Activated B cell treated with CpG ODN at 0.5 μM for 24 hours (primary cell): ENCODE measurements around the gene KIF22. TPM values are rescaled to one million over a fixed set of nuclear protein-coding genes. Genes with fewer than 3 reads are reported as not detected.
"Not testable (repeated sequence)": the region's sequence is repeated elsewhere in the genome, so short reads cannot be mapped to it uniquely, and the experiment has no call there.

Source experiments
- ATAC-seq: fragments of 200-7000 bp; cut with Tn5 transposase; one replicate; pipeline ENCODE4 v1.10.0; 2021; ENCODE audit warnings: low read depth, mild to moderate bottlenecking, moderate library complexity
- CTCF ChIA-PET: fragments of 350-600 bp; sonication (Branson Sonifier 250); formaldehyde crosslinking; loops from one replicate; lab custom pipeline; 2021; ENCODE audit warnings: antibody characterized with exemption; lab: Charles Lee
- POLR2A ChIA-PET: fragments of 350-600 bp; sonication (Branson Sonifier 250); formaldehyde crosslinking; loops from one replicate; lab custom pipeline; 2021; ENCODE audit warnings: antibody characterized with exemption; lab: Charles Lee
- DNase-seq: peaks from one replicate; pipeline ENCODE4 v3.0.0; 2022
- H3K27ac Mint-ChIP-seq: one replicate; pipeline ENCODE4 v1.8.0; 2020; ENCODE audit warnings: mixed read lengths
- H3K27me3 Mint-ChIP-seq: one replicate; pipeline ENCODE4 v1.8.0; 2021; ENCODE audit warnings: mixed read lengths
- H3K36me3 Mint-ChIP-seq: one replicate; pipeline ENCODE4 v1.8.0; 2021; ENCODE audit warnings: low read depth, mixed read lengths
- H3K4me1 Mint-ChIP-seq: one replicate; pipeline ENCODE4 v1.8.0; 2021; ENCODE audit warnings: mixed read lengths
- H3K4me3 Mint-ChIP-seq: one replicate; pipeline ENCODE4 v1.8.0; 2020; ENCODE audit warnings: mild to moderate bottlenecking, mixed read lengths
- H3K9me3 Mint-ChIP-seq: one replicate; pipeline ENCODE4 v1.8.0; 2020; ENCODE audit warnings: mixed read lengths
- CTCF ChIP-seq: fragments of 200-600 bp; IDR thresholded peaks from one replicate; pipeline ENCODE4 v1.8.0; 2022; ENCODE audit warnings: antibody characterized with exemption, mild to moderate bottlenecking
- intact Hi-C: fragments of 100-400 bp; cut with micrococcal nuclease; formaldehyde crosslinking; loops from one replicate; pipeline ENCODE4 v1.15.1; 2024
- total RNA-seq: library from RNA; stranded (reverse); gene quantifications from 2 replicates; pipeline ENCODE4 v1.2.3, GENCODE V29; 2022

The KIF22 gene
- total RNA-seq, 1 donor from 2014 or later, result 40.1 TPM

GRCh38 chr16:29760567-29761279, 29.8 kb upstream of the KIF22 start:
- ChIA-PET CTCF (no interaction called here), POLR2A (interaction anchor here (0.6 kb wide), 1 partner anchor 541 kb away, joined by 3 read pairs; no protein-coding TSS in a partner anchor)
- Mint-ChIP-seq H3K27ac (no peak overlapping the region), H3K4me3 (no peak overlapping the region), H3K36me3 (no peaks in the 10 kb centered on the region), H3K27me3 (no peaks in the 10 kb centered on the region), H3K9me3 (no peaks in the 10 kb centered on the region), H3K4me1 (peaks cover 14% of the 10 kb centered on the region)
- intact Hi-C loops, result no loop called here
- DNase-seq (no peak), ATAC-seq (no peak)
- no peak for TF ChIP-seq CTCF

- intact Hi-C loops, H3K4me3 Mint-ChIP-seq, H3K27me3 Mint-ChIP-seq, CTCF ChIA-PET, H3K27ac Mint-ChIP-seq, ATAC-seq, H3K36me3 Mint-ChIP-seq, DNase-seq, H3K9me3 Mint-ChIP-seq: not testable (repeated sequence)
- H3K4me1 Mint-ChIP-seq, result peaks cover 11% of the 10 kb centered on the region
- POLR2A ChIA-PET, result interaction anchor here (0.6 kb wide), 1 partner anchor 541 kb away, joined by 3 read pairs; no protein-coding TSS in a partner anchor
These were observed 29.3 kb upstream of the KIF22 start for GRCh38 chr16:29761280-29761651.

GRCh38 chr16:29761882-29762281, 28.7 kb upstream of the KIF22 start:
- intact Hi-C loops, result no loop called here
- ChIA-PET POLR2A (no interaction called here), CTCF (no interaction called here)
- Mint-ChIP-seq H3K4me3 (no peak overlapping the region), H3K27me3 (no peaks in the 10 kb centered on the region), H3K27ac (no peak overlapping the region), H3K9me3 (no peaks in the 10 kb centered on the region), H3K4me1 (peaks cover 7% of the 10 kb centered on the region), H3K36me3 (no peaks in the 10 kb centered on the region)
- DNase-seq (no peak), ATAC-seq (no peak)
- TF ChIP-seq CTCF, result no peak

- intact Hi-C loops, result no loop called here
- Mint-ChIP-seq H3K9me3 (no peaks in the 10 kb centered on the region), H3K4me3 (no peak overlapping the region), H3K27me3 (no peaks in the 10 kb centered on the region), H3K27ac (no peak overlapping the region), H3K4me1 (peaks cover 1% of the 10 kb centered on the region), H3K36me3 (no peaks in the 10 kb centered on the region)
- POLR2A ChIA-PET, result no interaction called here
- ATAC-seq, result no peak
- no peak for TF ChIP-seq CTCF
- DNase-seq, result no peak
- CTCF ChIA-PET, result interaction anchor here (0.6 kb wide), 1 partner anchor 9 kb away, joined by 3 read pairs; no protein-coding TSS in a partner anchor
These were observed 27.2 kb upstream of the KIF22 start for GRCh38 chr16:29763326-29763725.

GRCh38 chr16:29765167-29766032, 25.2 kb upstream of the KIF22 start:
- H3K4me3 Mint-ChIP-seq, result no peak overlapping the region
- CTCF ChIA-PET, result no interaction called here
- POLR2A ChIA-PET, result interaction anchor here (0.7 to 1.0 kb wide), 2 partner anchors 14 to 152 kb away, joined by 3 to 10 read pairs; no protein-coding TSS in a partner anchor
- no peaks in the 10 kb centered on the region for H3K36me3 Mint-ChIP-seq
- intact Hi-C loops, result no loop called here
- ATAC-seq (no peak), DNase-seq (no peak)
- TF ChIP-seq CTCF, result no peak
- no peaks in the 10 kb centered on the region for H3K9me3 Mint-ChIP-seq
- H3K27me3 Mint-ChIP-seq, result no peaks in the 10 kb centered on the region
- no peak overlapping the region for H3K27ac Mint-ChIP-seq
- no peaks in the 10 kb centered on the region for H3K4me1 Mint-ChIP-seq
